ENCODE data around the gene AKT2. TPM values are rescaled to one million over a fixed set of nuclear protein-coding genes. Genes with fewer than 3 reads are reported as not detected.

The AKT2 gene
- total RNA-seq, 3 donors from 2014 or later: 83.4 to 88.3 (median 84.9) TPM

GRCh38 chr19:40323705-40324104, 38.6 kb upstream of the AKT2 start:
- Histone ChIP-seq H3K27ac (peak overlapping the region; percentile 72 to 82), H3K9me3 (no peaks in the 10 kb centered on the region), H3K4me3 (no peak overlapping the region), H3K27me3 (no peaks in the 10 kb centered on the region), H3K36me3 (peaks cover 20% of the 10 kb centered on the region), H3K4me1 (peaks cover 0 to 7% of the 10 kb centered on the region in 2 donors)
- peak in 1 of 2 donors; percentile 77 for DNase-seq (ENCODE audit: low spot score in 2 of 2)
- TF ChIP-seq POLR2A (IDR thresholded peaks at IDR 0.05) (no peak), POLR2AphosphoS5 (IDR thresholded peaks at IDR 0.05) (no peak)
- TF ChIP-seq, protein P1, sequence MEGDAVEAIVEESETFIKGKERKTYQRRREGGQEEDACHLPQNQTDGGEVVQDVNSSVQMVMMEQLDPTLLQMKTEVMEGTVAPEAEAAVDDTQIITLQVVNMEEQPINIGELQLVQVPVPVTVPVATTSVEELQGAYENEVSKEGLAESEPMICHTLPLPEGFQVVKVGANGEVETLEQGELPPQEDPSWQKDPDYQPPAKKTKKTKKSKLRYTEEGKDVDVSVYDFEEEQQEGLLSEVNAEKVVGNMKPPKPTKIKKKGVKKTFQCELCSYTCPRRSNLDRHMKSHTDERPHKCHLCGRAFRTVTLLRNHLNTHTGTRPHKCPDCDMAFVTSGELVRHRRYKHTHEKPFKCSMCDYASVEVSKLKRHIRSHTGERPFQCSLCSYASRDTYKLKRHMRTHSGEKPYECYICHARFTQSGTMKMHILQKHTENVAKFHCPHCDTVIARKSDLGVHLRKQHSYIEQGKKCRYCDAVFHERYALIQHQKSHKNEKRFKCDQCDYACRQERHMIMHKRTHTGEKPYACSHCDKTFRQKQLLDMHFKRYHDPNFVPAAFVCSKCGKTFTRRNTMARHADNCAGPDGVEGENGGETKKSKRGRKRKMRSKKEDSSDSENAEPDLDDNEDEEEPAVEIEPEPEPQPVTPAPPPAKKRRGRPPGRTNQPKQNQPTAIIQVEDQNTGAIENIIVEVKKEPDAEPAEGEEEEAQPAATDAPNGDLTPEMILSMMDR (IDR thresholded peaks at IDR 0.05): no peak
- intact Hi-C loops (cut with DNase I; ENCODE audit: low total_unique reads): no loop called here

- intact Hi-C loops (cut with DNase I; ENCODE audit: low total_unique reads): no loop called here
- Histone ChIP-seq H3K27me3 (no peaks in the 10 kb centered on the region), H3K36me3 (peaks cover 20% of the 10 kb centered on the region), H3K4me1 (peaks cover 0 to 7% of the 10 kb centered on the region in 2 donors), H3K27ac (peak overlapping the region; percentile 72 to 82), H3K9me3 (no peaks in the 10 kb centered on the region), H3K4me3 (no peak overlapping the region)
- DNase-seq (ENCODE audit: low spot score in 2 of 2): no peak
- no peak for TF ChIP-seq POLR2A (IDR thresholded peaks at IDR 0.05)
These were observed 37.9 kb upstream of the AKT2 start for GRCh38 chr19:40322951-40323615.

DNA sequence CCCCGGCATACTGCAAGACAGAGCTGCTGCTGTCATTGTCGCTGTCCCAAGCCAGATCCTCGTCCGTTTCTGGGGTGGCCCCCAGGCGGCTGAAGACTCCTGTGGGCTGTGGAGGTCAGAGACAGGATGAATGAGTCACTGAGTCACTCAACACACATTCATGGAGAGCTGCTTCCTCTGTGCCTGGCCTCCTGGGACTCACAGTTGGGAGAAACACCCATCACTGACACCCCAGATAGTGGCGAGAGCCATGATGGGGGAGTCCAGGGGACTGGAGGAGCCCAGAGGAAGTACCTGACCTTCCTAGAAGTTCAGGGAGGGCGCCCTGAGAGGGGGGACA, 37.1 kb upstream of the AKT2 start:
- DNase-seq (ENCODE audit: low spot score in 2 of 2): no peak
- H3K36me3 ChIP-seq: peaks cover 20% of the 10 kb centered on the region

GRCh38 chr19:40321566-40322270, 36.6 kb upstream of the AKT2 start:
- Histone ChIP-seq H3K4me1 (peaks cover 0 to 7% of the 10 kb centered on the region in 2 donors), H3K27ac (no peak overlapping the region), H3K27me3 (no peaks in the 10 kb centered on the region), H3K9me3 (no peaks in the 10 kb centered on the region), H3K36me3 (peaks cover 20% of the 10 kb centered on the region), H3K4me3 (no peak overlapping the region)
- intact Hi-C loops (cut with DNase I; ENCODE audit: low total_unique reads): no loop called here
- DNase-seq (ENCODE audit: low spot score in 2 of 2): no peak
- TF ChIP-seq POLR2A (IDR thresholded peaks at IDR 0.05) (no peak), POLR2AphosphoS5 (IDR thresholded peaks at IDR 0.05) (no peak)
- TF ChIP-seq, protein P1 (IDR thresholded peaks at IDR 0.05): no peak

More for the DNA sequence above, 37.1 kb upstream of the AKT2 start:
- Histone ChIP-seq H3K27ac (no peak overlapping the region), H3K9me3 (no peaks in the 10 kb centered on the region), H3K4me3 (no peak overlapping the region), H3K27me3 (no peaks in the 10 kb centered on the region), H3K4me1 (peaks cover 0 to 7% of the 10 kb centered on the region in 2 donors)
- TF ChIP-seq POLR2A (IDR thresholded peaks at IDR 0.05): no peak
- no peak for TF ChIP-seq POLR2AphosphoS5 (IDR thresholded peaks at IDR 0.05)
- TF ChIP-seq, protein P1 (IDR thresholded peaks at IDR 0.05): no peak
- intact Hi-C loops (cut with DNase I; ENCODE audit: low total_unique reads): no loop called here

GRCh38 chr19:40321076-40321475, 35.9 kb upstream of the AKT2 start:
- Histone ChIP-seq H3K27ac (no peak overlapping the region), H3K4me1 (peaks cover 0 to 7% of the 10 kb centered on the region in 2 donors), H3K36me3 (peaks cover 16% of the 10 kb centered on the region), H3K9me3 (no peaks in the 10 kb centered on the region), H3K4me3 (no peak overlapping the region), H3K27me3 (no peaks in the 10 kb centered on the region)
- intact Hi-C loops (cut with DNase I; ENCODE audit: low total_unique reads): no loop called here
- TF ChIP-seq POLR2AphosphoS5 (IDR thresholded peaks at IDR 0.05): no peak
- TF ChIP-seq, protein P1 (IDR thresholded peaks at IDR 0.05): no peak
- TF ChIP-seq POLR2A (IDR thresholded peaks at IDR 0.05): no peak
- no peak for DNase-seq (ENCODE audit: low spot score in 2 of 2)

All from breast epithelium (tissue), 4 donors.